Right atrium auricular region (tissue), 2 donors: ENCODE measurements around the gene DCDC1. TPM values are rescaled to one million over a fixed set of nuclear protein-coding genes. Genes with fewer than 3 reads are reported as not detected.

Experiments used
- DNase-seq: peaks from one replicate; pipeline ENCODE4 v3.0.0-alpha.2; 2019; ENCODE audit warnings: low spot score
- H3K27ac ChIP-seq, 2 donors: fragments of 200-600 bp; sonication (generic); 1 replicate in 1 of 2; 2 replicates in 1 of 2; pipeline ENCODE4 v1.5.1; 2016 to 2019
- H3K27me3 ChIP-seq, 2 donors: fragments of 200-600 bp; sonication (generic); one replicate each; pipeline versions ENCODE4 v1.5.1 to v1.6.0; 2017 to 2019
- H3K36me3 ChIP-seq: fragments of 200-600 bp; sonication (generic); one replicate; pipeline ENCODE4 v1.5.1; 2016
- H3K4me1 ChIP-seq, 2 donors: fragments of 200-600 bp; sonication (generic); one replicate each; pipeline versions ENCODE4 v1.5.1 to v1.6.0; 2017 to 2019
- H3K4me3 ChIP-seq, 2 donors: fragments of 200-600 bp; sonication (generic); 1 replicate in 1 of 2; 2 replicates in 1 of 2; pipeline ENCODE4 v1.5.1; 2017 to 2019; ENCODE audit warnings: mild to moderate bottlenecking in 1 of 2, moderate library complexity in 1 of 2
- H3K9me3 ChIP-seq, 2 donors: fragments of 200-600 bp; sonication (generic); one replicate each; pipeline ENCODE4 v1.5.1; 2019
- CTCF ChIP-seq, 2 donors: fragments of 200-600 bp; sonication (generic); IDR thresholded peaks; one replicate each; pipeline ENCODE4 v1.5.1; 2019; ENCODE audit warnings: antibody characterized with exemption in 2 of 2
- total RNA-seq, 2 donors: library from RNA; depleted of rRNA; stranded (reverse); fragments of >200 nt; gene quantifications; one replicate each; pipeline ENCODE4 v1.1.0, GENCODE V29; 2016

DCDC1 gene
- total RNA-seq, 2 donors from 2014 or later = 0.15 to 0.24 TPM

GRCh38 chr11:31026315-31026714 is 343.2 kb downstream of the DCDC1 start:
- Histone ChIP-seq H3K4me1 (no peaks in the 10 kb centered on the region), H3K36me3 (no peaks in the 10 kb centered on the region), H3K9me3 (no peaks in the 10 kb centered on the region), H3K27ac (no peak overlapping the region), H3K27me3 (no peaks in the 10 kb centered on the region), H3K4me3 (no peak overlapping the region)
- no peak for DNase-seq
- TF ChIP-seq CTCF (IDR thresholded peaks at IDR 0.05) = no peak

- TF ChIP-seq CTCF (IDR thresholded peaks at IDR 0.05) = no peak
- DNase-seq = no peak
- Histone ChIP-seq H3K4me1 (no peaks in the 10 kb centered on the region), H3K27me3 (no peaks in the 10 kb centered on the region), H3K27ac (no peak overlapping the region), H3K9me3 (no peaks in the 10 kb centered on the region), H3K36me3 (no peaks in the 10 kb centered on the region), H3K4me3 (no peak overlapping the region)
These were observed 347.5 kb downstream of the DCDC1 start for GRCh38 chr11:31022080-31022479.

GRCh38 chr11:31019786-31020185 is 349.8 kb downstream of the DCDC1 start:
- no peak overlapping the region for H3K27ac ChIP-seq
- H3K36me3 ChIP-seq = no peaks in the 10 kb centered on the region
- H3K27me3 ChIP-seq = no peaks in the 10 kb centered on the region
- H3K9me3 ChIP-seq = no peaks in the 10 kb centered on the region
- H3K4me1 ChIP-seq = no peaks in the 10 kb centered on the region
- no peak overlapping the region for H3K4me3 ChIP-seq
- TF ChIP-seq CTCF (IDR thresholded peaks at IDR 0.05) = no peak
- no peak for DNase-seq

GRCh38 chr11:31005202-31005601 is 364.3 kb downstream of the DCDC1 start:
- Histone ChIP-seq H3K27ac (no peak overlapping the region), H3K36me3 (no peaks in the 10 kb centered on the region), H3K4me3 (no peak overlapping the region), H3K27me3 (no peaks in the 10 kb centered on the region), H3K4me1 (no peaks in the 10 kb centered on the region), H3K9me3 (no peaks in the 10 kb centered on the region)
- TF ChIP-seq CTCF (IDR thresholded peaks at IDR 0.05) = no peak
- DNase-seq = no peak

- H3K27me3 ChIP-seq = no peaks in the 10 kb centered on the region
- no peaks in the 10 kb centered on the region for H3K9me3 ChIP-seq
- no peak for TF ChIP-seq CTCF (IDR thresholded peaks at IDR 0.05)
- H3K4me3 ChIP-seq = no peak overlapping the region
- H3K4me1 ChIP-seq = no peaks in the 10 kb centered on the region
- H3K27ac ChIP-seq = no peak overlapping the region
- no peaks in the 10 kb centered on the region for H3K36me3 ChIP-seq
- DNase-seq = no peak
These were observed 368.1 kb downstream of the DCDC1 start for GRCh38 chr11:31001427-31001826.

GRCh38 chr11:31000381-31000780 is 369.2 kb downstream of the DCDC1 start:
- Histone ChIP-seq H3K27me3 (no peaks in the 10 kb centered on the region), H3K36me3 (no peaks in the 10 kb centered on the region), H3K27ac (no peak overlapping the region), H3K4me3 (no peak overlapping the region), H3K9me3 (no peaks in the 10 kb centered on the region), H3K4me1 (no peaks in the 10 kb centered on the region)
- no peak for TF ChIP-seq CTCF (IDR thresholded peaks at IDR 0.05)
- no peak for DNase-seq
